ENCODE results near the gene STX5. TPM values are rescaled to one million over a fixed set of nuclear protein-coding genes. Genes with fewer than 3 reads are reported as not detected.

STX5 gene
- total RNA-seq, 2 experiments from 2014 or later = 93.1 to 104 TPM

- H3K4me3 Mint-ChIP-seq = peak overlapping the region; percentile 98
- H3K27me3 ChIP-seq (ENCODE audit: control insufficient read depth in 1 of 2, insufficient read depth in 2 of 2, low read length in 2 of 2) = no peaks in the 10 kb centered on the region
- no peak for ATAC-seq (ENCODE audit: poor library complexity)
- peak overlapping the region; percentile 90 for H3K27ac Mint-ChIP-seq
- no peak for DNase-seq
- TF ChIP-seq CTCF (IDR thresholded peaks at IDR 0.05) = no peak
- H3K4me1 Mint-ChIP-seq (ENCODE audit: low read depth) = peaks cover 63% of the 10 kb centered on the region
- peaks cover 38% of the 10 kb centered on the region for H3K36me3 ChIP-seq (ENCODE audit: insufficient read depth, low read length)
- H3K4me3 ChIP-seq (ENCODE audit: low read length) = peak overlapping the region; percentile 79
- H3K9me3 ChIP-seq (ENCODE audit: control insufficient read depth in 1 of 2, insufficient read depth in 1 of 2, low read length in 2 of 2) = no peaks in the 10 kb centered on the region
- H3K27ac ChIP-seq (ENCODE audit: low read depth in 1 of 2, low read length in 2 of 2) = peak overlapping the region; percentile 1 to 7
- intact Hi-C loops (cut with DNase I, micrococcal nuclease) = loop anchor here in 1 of 2 experiments (2.0 kb wide), 1 partner anchor 125 kb away; the partner anchor contains the start of gene TTC9C
- H3K9me3 Mint-ChIP-seq = no peaks in the 10 kb centered on the region
- no peaks in the 10 kb centered on the region for H3K27me3 Mint-ChIP-seq
- peaks cover 48% of the 10 kb centered on the region for H3K36me3 Mint-ChIP-seq (ENCODE audit: low read depth)
- H3K4me1 ChIP-seq (ENCODE audit: insufficient read depth, low read length) = peaks cover 44% of the 10 kb centered on the region
- ChIA-PET CTCF (interaction anchor here (1.0 to 4.6 kb wide), 4 partner anchors 13 to 67 kb away, joined by 4 to 58 read pairs (median 16); partner anchors contain the start of genes SLC3A2, STX5 and TMEM179B), POLR2A (interaction anchor here (0.6 to 9.4 kb wide), 18 partner anchors 12 to 262 kb away, joined by 3 to 599 read pairs (median 29); partner anchors contain the start of genes BSCL2, C11orf98, CSKMT and GNG3)
Observed at GRCh38 chr11:62854013-62854824, 22.4 kb upstream of the STX5 start.

GRCh38 chr11:62853279-62853965 lies 21.6 kb upstream of the STX5 start:
- H3K4me3 ChIP-seq (ENCODE audit: low read length) = peak overlapping the region; percentile 79
- peak overlapping the region; percentile 90 for H3K27ac Mint-ChIP-seq
- intact Hi-C loops (cut with DNase I, micrococcal nuclease) = no loop called here
- no peaks in the 10 kb centered on the region for H3K27me3 ChIP-seq (ENCODE audit: control insufficient read depth in 1 of 2, insufficient read depth in 2 of 2, low read length in 2 of 2)
- DNase-seq = peak in 3 of 14 experiments; percentile 39 to 68 (median 55)
- H3K27me3 Mint-ChIP-seq = no peaks in the 10 kb centered on the region
- H3K27ac ChIP-seq (ENCODE audit: low read depth in 1 of 2, low read length in 2 of 2) = no peak overlapping the region
- H3K4me1 Mint-ChIP-seq (ENCODE audit: low read depth) = peaks cover 63% of the 10 kb centered on the region
- TF ChIP-seq CTCF (IDR thresholded peaks at IDR 0.05) = no peak
- H3K4me1 ChIP-seq (ENCODE audit: insufficient read depth, low read length) = peaks cover 44% of the 10 kb centered on the region
- H3K36me3 Mint-ChIP-seq (ENCODE audit: low read depth) = peaks cover 48% of the 10 kb centered on the region
- peak overlapping the region; percentile 98 for H3K4me3 Mint-ChIP-seq
- CTCF ChIA-PET = interaction anchor here (1.0 to 4.6 kb wide), 3 partner anchors 13 to 67 kb away, joined by 4 to 58 read pairs (median 29); partner anchors contain the start of genes SLC3A2 and TMEM179B
- H3K9me3 ChIP-seq (ENCODE audit: control insufficient read depth in 1 of 2, insufficient read depth in 1 of 2, low read length in 2 of 2) = no peaks in the 10 kb centered on the region
- peaks cover 38% of the 10 kb centered on the region for H3K36me3 ChIP-seq (ENCODE audit: insufficient read depth, low read length)
- no peaks in the 10 kb centered on the region for H3K9me3 Mint-ChIP-seq
- POLR2A ChIA-PET = interaction anchor here (0.6 to 9.4 kb wide), 14 partner anchors 11 to 261 kb away, joined by 3 to 599 read pairs (median 54); partner anchors contain the start of genes BSCL2, C11orf98, CSKMT and GNG3
- ATAC-seq (ENCODE audit: poor library complexity) = no peak

GRCh38 chr11:62852523-62853188 lies 20.8 kb upstream of the STX5 start:
- no peak for TF ChIP-seq CTCF (IDR thresholded peaks at IDR 0.05)
- H3K4me3 Mint-ChIP-seq = peak overlapping the region; percentile 98
- no peaks in the 10 kb centered on the region for H3K27me3 Mint-ChIP-seq
- Histone ChIP-seq H3K27ac (ENCODE audit: low read depth in 1 of 2, low read length in 2 of 2) (no peak overlapping the region), H3K4me1 (ENCODE audit: insufficient read depth, low read length) (peaks cover 44% of the 10 kb centered on the region), H3K27me3 (ENCODE audit: control insufficient read depth in 1 of 2, insufficient read depth in 2 of 2, low read length in 2 of 2) (no peaks in the 10 kb centered on the region), H3K4me3 (ENCODE audit: low read length) (no peak overlapping the region), H3K9me3 (ENCODE audit: control insufficient read depth in 1 of 2, insufficient read depth in 1 of 2, low read length in 2 of 2) (no peaks in the 10 kb centered on the region), H3K36me3 (ENCODE audit: insufficient read depth, low read length) (peaks cover 38% of the 10 kb centered on the region)
- H3K4me1 Mint-ChIP-seq (ENCODE audit: low read depth) = peaks cover 58% of the 10 kb centered on the region
- H3K27ac Mint-ChIP-seq = peak overlapping the region; percentile 90
- no peak for DNase-seq
- no peaks in the 10 kb centered on the region for H3K9me3 Mint-ChIP-seq
- ChIA-PET POLR2A (interaction anchor here (1.0 to 9.4 kb wide), 10 partner anchors 10 to 261 kb away, joined by 3 to 599 read pairs (median 44); partner anchors contain the start of genes HNRNPUL2, NXF1, STX5 and TEX54), CTCF (interaction anchor here (0.6 to 4.6 kb wide), 3 partner anchors 66 to 109 kb away, joined by 3 to 58 read pairs (median 13); partner anchors contain the start of gene TMEM179B)
- intact Hi-C loops (cut with DNase I, micrococcal nuclease) = no loop called here
- no peak for ATAC-seq (ENCODE audit: poor library complexity)
- H3K36me3 Mint-ChIP-seq (ENCODE audit: low read depth) = peaks cover 48% of the 10 kb centered on the region
